IMR-90 (cell line): ENCODE data around the gene PACS1.

Experiments used
- CTCF ChIP-seq: conservative IDR thresholded peaks from 2 replicates; pipeline ENCODE4 v1.5.1; 2012; ENCODE audit warnings: mild to moderate bottlenecking, low read depth, low read length, improper control_type of control experiment
- ELK1 ChIP-seq: fragments of 150-350 bp; IDR thresholded peaks from 2 replicates; pipeline ENCODE4 v1.6.1; 2016; ENCODE audit warnings: low read depth, mild to moderate bottlenecking, low read length, moderate library complexity, borderline replicate concordance
- MXI1 ChIP-seq: IDR thresholded peaks from 2 replicates; pipeline ENCODE4 v1.6.1; 2012; ENCODE audit warnings: low read depth, mild to moderate bottlenecking, low read length, moderate library complexity, borderline replicate concordance
- POLR2A ChIP-seq: IDR thresholded peaks from 2 replicates; pipeline ENCODE4 v1.6.1; 2012; ENCODE audit warnings: mild to moderate bottlenecking, low read depth, low read length
- RCOR1 ChIP-seq: IDR thresholded peaks from 2 replicates; pipeline ENCODE4 v1.6.1; 2012; ENCODE audit warnings: mild to moderate bottlenecking, low read length, improper control_type of control experiment; ENCODE audit not compliant: insufficient replicate concordance
- RFX5 ChIP-seq: IDR thresholded peaks from 2 replicates; pipeline ENCODE4 v1.8.0; 2012; ENCODE audit warnings: low read depth, mild to moderate bottlenecking, low read length, moderate library complexity
- SMC3 ChIP-seq: fragments of 150-350 bp; IDR thresholded peaks from 2 replicates; pipeline ENCODE4 v1.6.1; 2016; ENCODE audit warnings: low read depth, mild to moderate bottlenecking, antibody characterized with exemption, low read length, moderate library complexity
- USF2 ChIP-seq: fragments of 150-350 bp; IDR thresholded peaks from 2 replicates; pipeline ENCODE4 v1.6.1; 2017; ENCODE audit warnings: mild to moderate bottlenecking, antibody characterized with exemption, low read length, low read depth

- TF ChIP-seq CTCF (no peak), USF2 (no peak), POLR2A (no peak), RFX5 (no peak), ELK1 (no peak), RCOR1 (no peak), SMC3 (no peak), MXI1 (no peak)
These were observed 5.5 kb upstream of the PACS1 start for GRCh38 chr11:66064571-66064970.
